Liver (tissue), 9 donors: ENCODE measurements around the gene BOD1L1. TPM values are rescaled to one million over a fixed set of nuclear protein-coding genes. Genes with fewer than 3 reads are reported as not detected.

Source experiments
- DNase-seq: peaks from one replicate; pipeline ENCODE4 v3.0.0-alpha.2; 2017; ENCODE audit warnings: low spot score
- H3K27ac ChIP-seq, 2 donors: one replicate each; pipeline ENCODE4 v1.7.0; 2013; ENCODE audit warnings: inconsistent platforms in 2 of 2, low read length in 2 of 2, control low read depth in 1 of 2, low read depth in 1 of 2, mild to moderate bottlenecking in 1 of 2
- H3K27me3 ChIP-seq, 4 donors: one replicate each; pipeline versions ENCODE4 v1.6.1 to v1.7.0; 2013; ENCODE audit warnings: low read length in 3 of 4, inconsistent platforms in 1 of 4, mild to moderate bottlenecking in 1 of 4, moderate library complexity in 1 of 4; ENCODE audit not compliant: control insufficient read depth in 4 of 4, insufficient read depth in 4 of 4
- H3K36me3 ChIP-seq, 4 donors: one replicate each; pipeline versions ENCODE4 v1.6.1 to v1.7.0; 2013; ENCODE audit warnings: low read length in 3 of 4, mild to moderate bottlenecking in 3 of 4, low read depth in 1 of 4, moderate library complexity in 1 of 4; ENCODE audit not compliant: control insufficient read depth in 4 of 4, insufficient read depth in 3 of 4
- H3K4me1 ChIP-seq, 4 donors: one replicate each; pipeline versions ENCODE4 v1.6.1 to v1.7.0; 2013; ENCODE audit warnings: low read length in 3 of 4, mild to moderate bottlenecking in 3 of 4, moderate library complexity in 1 of 4; ENCODE audit not compliant: control insufficient read depth in 4 of 4, insufficient read depth in 4 of 4
- H3K4me3 ChIP-seq, 3 donors: one replicate each; pipeline versions ENCODE4 v1.6.1 to v1.7.0; 2013; ENCODE audit warnings: low read length in 3 of 3, control low read depth in 1 of 3, low read depth in 1 of 3, mild to moderate bottlenecking in 1 of 3
- H3K9ac ChIP-seq, 2 donors: one replicate each; pipeline ENCODE4 v1.7.0; 2013; ENCODE audit warnings: low read length in 2 of 2, mild to moderate bottlenecking in 2 of 2, moderate library complexity in 2 of 2, control low read depth in 1 of 2, low read depth in 1 of 2
- H3K9me3 ChIP-seq, 4 donors: one replicate each; pipeline versions ENCODE4 v1.6.1 to v1.7.0; 2013; ENCODE audit warnings: low read length in 3 of 4; ENCODE audit not compliant: control insufficient read depth in 4 of 4
- EGR1 ChIP-seq, 2 donors: IDR thresholded peaks; 2 replicates each; pipeline ENCODE4 v1.6.1; 2016 to 2018; ENCODE audit warnings: antibody characterized with exemption in 2 of 2, low read depth in 2 of 2
- FOXA1 ChIP-seq: IDR thresholded peaks from 2 replicates; pipeline ENCODE4 v1.6.1; 2016; ENCODE audit warnings: antibody characterized with exemption
- FOXA2 ChIP-seq: IDR thresholded peaks from 2 replicates; pipeline ENCODE4 v1.6.1; 2016; ENCODE audit warnings: antibody characterized with exemption
- GABPA ChIP-seq, 2 donors: IDR thresholded peaks in 1 of 2; conservative IDR thresholded peaks in 1 of 2; 2 replicates each; pipeline ENCODE4 v1.6.1; 2016; ENCODE audit warnings: antibody characterized with exemption in 2 of 2, mild to moderate bottlenecking in 1 of 2, moderate library complexity in 1 of 2
- HNF4A ChIP-seq, 2 donors: conservative IDR thresholded peaks; 2 replicates each; pipeline ENCODE4 v1.6.1; 2016; ENCODE audit warnings: antibody characterized with exemption in 2 of 2, mild to moderate bottlenecking in 2 of 2
- JUND ChIP-seq, 2 donors: IDR thresholded peaks; 2 replicates each; pipeline ENCODE4 v1.6.1; 2016; ENCODE audit warnings: antibody characterized with exemption in 2 of 2
- NR2F2 ChIP-seq: IDR thresholded peaks from 2 replicates; pipeline ENCODE4 v1.6.1; 2016; ENCODE audit warnings: antibody characterized with exemption
- RAD21 ChIP-seq, 2 donors: IDR thresholded peaks; 2 replicates each; pipeline ENCODE4 v1.6.1; 2016; ENCODE audit warnings: antibody characterized with exemption in 2 of 2, mild to moderate bottlenecking in 2 of 2
- RXRA ChIP-seq, 2 donors: IDR thresholded peaks; 2 replicates each; pipeline ENCODE4 v1.6.1; 2017 to 2018; ENCODE audit warnings: antibody characterized with exemption in 2 of 2, mild to moderate bottlenecking in 1 of 2
- SP1 ChIP-seq: IDR thresholded peaks from 2 replicates; pipeline ENCODE4 v1.6.1; 2018; ENCODE audit warnings: antibody characterized with exemption, mild to moderate bottlenecking
- YY1 ChIP-seq: IDR thresholded peaks from 2 replicates; pipeline ENCODE4 v1.6.1; 2016; ENCODE audit warnings: antibody characterized with exemption, mild to moderate bottlenecking
- WGBS: extraction: QIAGEN DNeasy Blood & Tissue Kit; methylation state at CpG from one replicate; pipeline ENCODE4 v1.1.7; 2013; 5-methylcytosine and 5-hydroxymethylcytosine counted together
- polyA plus RNA-seq, 2 donors: library from polyadenylated mRNA; stranded (reverse) in 1 of 2; unstranded in 1 of 2; fragments of 200-250 nt in 1 of 2; fragments of >200 nt in 1 of 2; fragmentation: Nextera tagmentation in 1 of 2; extraction: Ambion mirVana in 1 of 2; gene quantifications; one replicate each; pipeline versions ENCODE4 v1.2.1 to v1.2.3, GENCODE V29; 2013 to 2015
- total RNA-seq, 2 donors: library from RNA; depleted of rRNA; stranded (reverse); fragments of >200 nt; gene quantifications; one replicate each; pipeline ENCODE4 v1.2.3, GENCODE V29; 2014
- TF ChIP-seq, protein P1 (sequence below): IDR thresholded peaks from 2 replicates; pipeline ENCODE4 v1.6.1; 2016; ENCODE audit warnings: antibody characterized with exemption, mild to moderate bottlenecking
- TF ChIP-seq, protein P2 (sequence below): IDR thresholded peaks from 2 replicates; pipeline ENCODE4 v1.6.1; 2016; ENCODE audit warnings: antibody characterized with exemption
- TF ChIP-seq, protein P3 (sequence below): IDR thresholded peaks from 2 replicates; pipeline ENCODE4 v1.6.1; 2016; ENCODE audit warnings: antibody characterized with exemption
- TF ChIP-seq, protein P4 (sequence below): fragments of 150-350 bp; IDR thresholded peaks from 2 replicates; pipeline ENCODE4 v1.5.1; 2017; ENCODE audit warnings: improper control_type of control experiment, low read depth, low read length; ENCODE audit not compliant: missing input control
- TF ChIP-seq, protein P5 (sequence below): IDR thresholded peaks from 2 replicates; pipeline ENCODE4 v1.6.1; 2016; ENCODE audit warnings: antibody characterized with exemption
- donor health status: healthy.
- donor health status: healthy.
- donor health status: healthy.
- donor health status: healthy.
- donor health status: healthy.

The BOD1L1 gene
- total and polyA plus RNA-seq, 4 donors = 4.1 to 19.2 (median 10.2) TPM

DNA sequence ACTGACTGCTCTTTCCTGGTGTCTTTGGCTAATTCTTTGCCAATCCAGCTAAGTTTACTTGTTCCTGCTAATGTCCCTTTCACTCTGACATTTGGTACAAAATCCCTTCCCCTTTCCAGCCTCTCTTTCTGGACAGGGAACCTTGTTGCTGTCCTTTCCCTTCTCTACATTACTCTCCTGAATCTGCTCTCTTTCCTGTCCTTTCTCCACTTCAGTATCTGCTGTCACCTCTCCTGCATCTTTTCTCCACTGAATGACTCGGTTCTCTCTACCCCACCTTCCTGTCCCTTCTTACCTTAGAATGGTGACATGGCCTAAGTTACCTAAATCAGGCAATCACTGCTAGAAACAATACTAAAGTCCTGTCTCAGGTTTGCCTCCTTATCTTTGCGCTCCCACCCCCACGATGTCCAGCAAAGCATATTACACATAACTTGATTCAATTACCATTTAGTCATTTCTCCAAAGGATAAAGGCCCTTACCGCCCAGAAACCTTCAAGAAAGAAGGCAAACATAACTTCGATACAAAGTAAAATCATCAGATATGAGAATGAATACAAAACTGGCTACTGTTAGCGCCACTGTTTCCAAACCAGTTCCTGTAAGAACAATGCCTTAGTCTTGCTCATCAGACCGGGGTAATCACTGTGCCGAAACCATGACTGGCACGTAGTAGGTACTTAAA, 890 bp downstream of the BOD1L1 start:
- Histone ChIP-seq H3K4me1 (peaks cover 0 to 29% (median 19%) of the 10 kb centered on the region in 4 donors), H3K27me3 (no peaks in the 10 kb centered on the region), H3K4me3 (peak overlapping the region; percentile 87 to 100 (median 92)), H3K27ac (no peak overlapping the region), H3K36me3 (peaks cover 0 to 1% (median 0%) of the 10 kb centered on the region in 4 donors), H3K9me3 (no peaks in the 10 kb centered on the region), H3K9ac (peak overlapping the region; percentile 40 to 80)
- no peak for DNase-seq
- WGBS = 5% methylated on average over 9 of the region's 9 CpGs
- TF ChIP-seq, protein P1, sequence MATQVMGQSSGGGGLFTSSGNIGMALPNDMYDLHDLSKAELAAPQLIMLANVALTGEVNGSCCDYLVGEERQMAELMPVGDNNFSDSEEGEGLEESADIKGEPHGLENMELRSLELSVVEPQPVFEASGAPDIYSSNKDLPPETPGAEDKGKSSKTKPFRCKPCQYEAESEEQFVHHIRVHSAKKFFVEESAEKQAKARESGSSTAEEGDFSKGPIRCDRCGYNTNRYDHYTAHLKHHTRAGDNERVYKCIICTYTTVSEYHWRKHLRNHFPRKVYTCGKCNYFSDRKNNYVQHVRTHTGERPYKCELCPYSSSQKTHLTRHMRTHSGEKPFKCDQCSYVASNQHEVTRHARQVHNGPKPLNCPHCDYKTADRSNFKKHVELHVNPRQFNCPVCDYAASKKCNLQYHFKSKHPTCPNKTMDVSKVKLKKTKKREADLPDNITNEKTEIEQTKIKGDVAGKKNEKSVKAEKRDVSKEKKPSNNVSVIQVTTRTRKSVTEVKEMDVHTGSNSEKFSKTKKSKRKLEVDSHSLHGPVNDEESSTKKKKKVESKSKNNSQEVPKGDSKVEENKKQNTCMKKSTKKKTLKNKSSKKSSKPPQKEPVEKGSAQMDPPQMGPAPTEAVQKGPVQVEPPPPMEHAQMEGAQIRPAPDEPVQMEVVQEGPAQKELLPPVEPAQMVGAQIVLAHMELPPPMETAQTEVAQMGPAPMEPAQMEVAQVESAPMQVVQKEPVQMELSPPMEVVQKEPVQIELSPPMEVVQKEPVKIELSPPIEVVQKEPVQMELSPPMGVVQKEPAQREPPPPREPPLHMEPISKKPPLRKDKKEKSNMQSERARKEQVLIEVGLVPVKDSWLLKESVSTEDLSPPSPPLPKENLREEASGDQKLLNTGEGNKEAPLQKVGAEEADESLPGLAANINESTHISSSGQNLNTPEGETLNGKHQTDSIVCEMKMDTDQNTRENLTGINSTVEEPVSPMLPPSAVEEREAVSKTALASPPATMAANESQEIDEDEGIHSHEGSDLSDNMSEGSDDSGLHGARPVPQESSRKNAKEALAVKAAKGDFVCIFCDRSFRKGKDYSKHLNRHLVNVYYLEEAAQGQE = no peak
- TF ChIP-seq YY1 (no peak), RAD21 (IDR thresholded peaks at IDR 0.05) (no peak), SP1 (no peak), FOXA2 (no peak), HNF4A (conservative IDR thresholded peaks at IDR 0.05) (no peak), NR2F2 (no peak), RXRA (IDR thresholded peaks at IDR 0.05) (no peak), JUND (IDR thresholded peaks at IDR 0.05) (no peak), GABPA (IDR thresholded peaks at IDR 0.05 in 1 of 2, conservative IDR thresholded peaks at IDR 0.05 in 1 of 2) (no peak), FOXA1 (no peak), EGR1 (IDR thresholded peaks at IDR 0.05; ENCODE audit: low read depth in 2 of 2) (no peak)
- TF ChIP-seq, protein P2, sequence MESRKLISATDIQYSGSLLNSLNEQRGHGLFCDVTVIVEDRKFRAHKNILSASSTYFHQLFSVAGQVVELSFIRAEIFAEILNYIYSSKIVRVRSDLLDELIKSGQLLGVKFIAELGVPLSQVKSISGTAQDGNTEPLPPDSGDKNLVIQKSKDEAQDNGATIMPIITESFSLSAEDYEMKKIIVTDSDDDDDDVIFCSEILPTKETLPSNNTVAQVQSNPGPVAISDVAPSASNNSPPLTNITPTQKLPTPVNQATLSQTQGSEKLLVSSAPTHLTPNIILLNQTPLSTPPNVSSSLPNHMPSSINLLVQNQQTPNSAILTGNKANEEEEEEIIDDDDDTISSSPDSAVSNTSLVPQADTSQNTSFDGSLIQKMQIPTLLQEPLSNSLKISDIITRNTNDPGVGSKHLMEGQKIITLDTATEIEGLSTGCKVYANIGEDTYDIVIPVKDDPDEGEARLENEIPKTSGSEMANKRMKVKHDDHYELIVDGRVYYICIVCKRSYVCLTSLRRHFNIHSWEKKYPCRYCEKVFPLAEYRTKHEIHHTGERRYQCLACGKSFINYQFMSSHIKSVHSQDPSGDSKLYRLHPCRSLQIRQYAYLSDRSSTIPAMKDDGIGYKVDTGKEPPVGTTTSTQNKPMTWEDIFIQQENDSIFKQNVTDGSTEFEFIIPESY = no peak
- TF ChIP-seq, protein P3, sequence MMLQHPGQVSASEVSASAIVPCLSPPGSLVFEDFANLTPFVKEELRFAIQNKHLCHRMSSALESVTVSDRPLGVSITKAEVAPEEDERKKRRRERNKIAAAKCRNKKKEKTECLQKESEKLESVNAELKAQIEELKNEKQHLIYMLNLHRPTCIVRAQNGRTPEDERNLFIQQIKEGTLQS = no peak
- TF ChIP-seq, protein P4, sequence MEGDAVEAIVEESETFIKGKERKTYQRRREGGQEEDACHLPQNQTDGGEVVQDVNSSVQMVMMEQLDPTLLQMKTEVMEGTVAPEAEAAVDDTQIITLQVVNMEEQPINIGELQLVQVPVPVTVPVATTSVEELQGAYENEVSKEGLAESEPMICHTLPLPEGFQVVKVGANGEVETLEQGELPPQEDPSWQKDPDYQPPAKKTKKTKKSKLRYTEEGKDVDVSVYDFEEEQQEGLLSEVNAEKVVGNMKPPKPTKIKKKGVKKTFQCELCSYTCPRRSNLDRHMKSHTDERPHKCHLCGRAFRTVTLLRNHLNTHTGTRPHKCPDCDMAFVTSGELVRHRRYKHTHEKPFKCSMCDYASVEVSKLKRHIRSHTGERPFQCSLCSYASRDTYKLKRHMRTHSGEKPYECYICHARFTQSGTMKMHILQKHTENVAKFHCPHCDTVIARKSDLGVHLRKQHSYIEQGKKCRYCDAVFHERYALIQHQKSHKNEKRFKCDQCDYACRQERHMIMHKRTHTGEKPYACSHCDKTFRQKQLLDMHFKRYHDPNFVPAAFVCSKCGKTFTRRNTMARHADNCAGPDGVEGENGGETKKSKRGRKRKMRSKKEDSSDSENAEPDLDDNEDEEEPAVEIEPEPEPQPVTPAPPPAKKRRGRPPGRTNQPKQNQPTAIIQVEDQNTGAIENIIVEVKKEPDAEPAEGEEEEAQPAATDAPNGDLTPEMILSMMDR = no peak
- TF ChIP-seq, protein P5, sequence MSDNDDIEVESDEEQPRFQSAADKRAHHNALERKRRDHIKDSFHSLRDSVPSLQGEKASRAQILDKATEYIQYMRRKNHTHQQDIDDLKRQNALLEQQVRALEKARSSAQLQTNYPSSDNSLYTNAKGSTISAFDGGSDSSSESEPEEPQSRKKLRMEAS = no peak
